Kasumi-1 (cell line): ENCODE measurements around the gene SELENOH.
"Not testable (repeated sequence)": the region's sequence is repeated elsewhere in the genome, so short reads cannot be mapped to it uniquely, and the experiment has no call there.

Source experiments
- DNase-seq, 2 experiments: peaks; one replicate each; lab custom pipeline; 2025; lab: John Stamatoyannopoulos, UW

The SELENOH gene, protein sequence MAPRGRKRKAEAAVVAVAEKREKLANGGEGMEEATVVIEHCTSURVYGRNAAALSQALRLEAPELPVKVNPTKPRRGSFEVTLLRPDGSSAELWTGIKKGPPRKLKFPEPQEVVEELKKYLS

DNA sequence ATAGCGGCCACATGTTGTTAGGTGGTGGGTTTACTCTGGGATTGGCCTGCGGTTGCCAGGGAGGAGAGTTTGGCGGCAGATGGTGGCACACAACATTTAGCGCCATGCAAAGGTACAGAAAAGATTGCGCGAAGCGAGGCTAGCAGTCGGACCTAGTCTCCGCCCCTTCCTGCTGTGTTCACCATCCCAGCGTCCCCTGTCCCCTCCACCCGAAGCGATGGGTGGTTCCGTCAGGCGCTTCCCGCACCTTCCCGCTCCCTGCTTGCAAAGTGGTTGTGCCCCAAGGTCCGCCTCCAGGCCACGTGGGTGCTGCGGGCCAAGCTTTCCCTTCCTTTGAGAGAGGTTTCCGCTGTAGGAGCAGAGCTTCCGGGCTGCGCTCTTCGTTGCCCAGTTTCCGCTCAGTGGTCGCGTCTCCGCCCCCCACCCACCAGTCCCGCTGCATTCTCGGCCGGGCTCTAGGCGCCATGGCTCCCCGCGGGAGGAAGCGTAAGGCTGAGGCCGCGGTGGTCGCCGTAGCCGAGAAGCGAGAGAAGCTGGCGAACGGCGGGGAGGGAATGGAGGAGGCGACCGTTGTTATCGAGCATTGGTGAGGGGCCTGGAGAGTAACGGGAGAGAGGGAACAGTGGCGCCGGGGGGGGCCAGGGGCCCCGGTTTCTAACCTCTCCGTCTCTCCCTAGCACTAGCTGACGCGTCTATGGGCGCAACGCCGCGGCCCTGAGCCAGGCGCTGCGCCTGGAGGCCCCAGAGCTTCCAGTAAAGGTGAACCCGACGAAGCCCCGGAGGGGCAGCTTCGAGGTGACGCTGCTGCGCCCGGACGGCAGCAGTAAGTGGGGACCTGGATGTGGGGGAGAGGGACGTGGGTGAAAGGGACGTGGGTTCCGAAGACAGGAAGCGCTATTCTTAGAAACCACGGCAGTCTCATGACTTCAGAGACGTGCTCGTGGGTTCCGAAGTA, at the start of gene SELENOH:
Gene SELENOH (plus strand): TSS at position 360 of the 955 bp plus-strand sequence. CDS start 105 bp downstream, at position 465.
- DNase-seq, result peak; percentile 98

DNA sequence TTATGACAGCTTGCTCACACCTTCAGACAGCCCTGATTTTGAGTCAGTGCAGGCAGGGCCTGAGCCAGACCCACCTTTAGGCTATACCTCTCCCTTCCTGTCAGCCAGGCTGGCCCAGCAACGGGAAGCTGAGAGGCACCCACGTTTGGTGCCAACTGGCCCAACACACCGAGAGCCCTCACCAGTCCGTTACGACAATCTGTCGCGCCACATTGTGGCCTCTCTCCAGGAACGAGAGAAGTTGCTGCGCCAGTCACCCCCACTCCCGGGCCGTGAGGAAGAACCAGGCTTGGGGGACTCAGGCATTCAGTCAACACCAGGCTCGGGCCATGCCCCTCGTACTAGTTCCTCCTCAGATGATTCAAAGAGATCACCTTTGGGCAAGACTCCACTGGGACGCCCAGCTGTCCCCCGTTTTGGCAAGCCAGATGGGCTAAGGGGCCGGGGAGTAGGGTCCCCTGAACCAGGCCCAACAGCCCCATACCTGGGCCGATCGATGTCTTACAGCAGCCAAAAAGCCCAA, 42.4 kb upstream of the SELENOH start:
- DNase-seq, result no peak

GRCh38 chr11:57699813-57700212, 41.5 kb upstream of the SELENOH start:
- DNase-seq, result no peak

DNA sequence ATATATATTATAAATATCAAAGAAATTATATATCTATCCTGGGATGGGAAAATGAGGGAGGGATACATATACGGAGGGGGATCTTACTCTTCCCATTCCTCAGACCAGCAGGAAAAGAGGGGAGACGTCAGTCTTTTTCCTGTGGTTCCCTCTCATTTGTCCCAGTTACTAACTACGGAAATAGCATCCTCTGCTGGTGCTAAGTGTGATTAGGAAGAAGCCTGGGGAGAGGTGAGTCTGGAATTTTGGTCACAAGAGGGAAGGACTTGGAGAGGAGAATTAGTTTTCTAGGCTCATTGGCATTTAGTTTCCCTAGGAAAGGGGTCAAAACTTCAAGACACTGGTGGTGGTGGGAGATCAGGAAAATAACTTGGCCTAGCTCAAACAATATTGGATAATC, 40.9 kb upstream of the SELENOH start:
- no peak for DNase-seq

DNA sequence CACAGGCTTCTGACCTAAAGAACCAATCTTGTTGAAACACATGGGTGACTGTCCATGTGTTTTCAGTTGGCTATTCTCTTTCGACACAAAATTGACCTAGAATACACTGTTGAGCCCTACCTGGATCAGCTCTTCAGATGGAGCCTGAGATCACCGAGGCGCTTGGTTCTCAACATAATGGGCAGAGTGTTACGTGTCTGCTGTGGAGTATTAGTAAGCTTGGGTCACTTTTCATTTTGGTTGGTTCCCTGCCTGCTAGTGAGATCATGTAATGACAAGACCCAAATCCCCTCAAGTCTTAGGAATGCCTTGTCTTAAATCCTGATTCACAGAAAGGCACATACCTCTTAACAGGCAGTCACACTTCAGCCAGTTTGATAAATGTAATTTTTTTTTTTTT, 38.0 kb upstream of the SELENOH start:
- no peak for DNase-seq

GRCh38 chr11:57704932-57705331, 36.4 kb upstream of the SELENOH start:
- no peak for DNase-seq

- not testable (repeated sequence) for DNase-seq
Measured at GRCh38 chr11:57705432-57705831, 35.9 kb upstream of the SELENOH start.

GRCh38 chr11:57709802-57710367, 31.4 kb upstream of the SELENOH start:
- DNase-seq, result no peak

- DNase-seq, result peak; percentile 54 to 57
Measured at GRCh38 chr11:57711414-57712255, 29.7 kb upstream of the SELENOH start, which contains the start of gene MED19. MED19 (minus strand) TSS chr11:57712215; CDS start chr11:57712179, 36 bp downstream.

DNA sequence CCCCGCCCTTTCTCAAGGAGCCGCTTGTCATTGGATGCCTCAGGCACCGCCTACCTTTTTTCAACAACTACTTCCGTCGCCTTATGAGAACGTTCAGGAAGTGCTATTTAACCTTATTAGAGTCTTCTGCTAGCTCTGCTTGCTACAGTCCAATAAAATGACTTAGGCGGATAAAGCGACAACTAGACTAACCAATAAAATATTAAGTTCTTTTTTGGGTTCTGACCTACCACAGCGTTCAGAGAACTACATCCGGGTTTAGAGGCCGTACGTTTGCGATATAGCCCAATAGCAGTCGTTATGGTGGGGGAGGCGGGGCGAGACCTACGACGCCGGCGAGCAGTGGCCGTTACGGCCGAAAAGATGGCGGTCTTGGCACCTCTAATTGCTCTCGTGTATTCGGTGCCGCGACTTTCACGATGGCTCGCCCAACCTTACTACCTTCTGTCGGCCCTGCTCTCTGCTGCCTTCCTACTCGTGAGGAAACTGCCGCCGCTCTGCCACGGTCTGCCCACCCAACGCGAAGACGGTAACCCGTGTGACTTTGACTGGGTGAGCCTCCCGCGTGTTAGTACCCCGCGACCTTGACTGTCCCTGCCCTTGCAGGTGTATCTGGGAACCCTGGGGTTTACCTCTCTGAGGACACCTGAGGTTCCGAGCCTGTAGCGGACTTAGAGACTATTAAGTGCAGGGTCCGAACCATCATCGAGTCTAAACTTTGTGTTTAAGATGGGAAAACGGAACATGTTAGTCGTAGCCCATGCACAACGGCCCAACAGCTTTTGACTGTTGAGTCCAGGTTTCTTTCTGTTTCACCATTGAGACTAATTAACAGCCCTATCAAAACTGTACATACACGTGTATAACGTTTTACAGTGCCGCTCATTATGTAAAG, 28.8 kb upstream of the SELENOH start, which contains the start of gene TMX2:
Gene TMX2 (plus strand): TSS at position 338 of the 895 bp plus-strand sequence. CDS start 26 bp downstream, at position 364.
- peak; percentile 100 for DNase-seq

DNA sequence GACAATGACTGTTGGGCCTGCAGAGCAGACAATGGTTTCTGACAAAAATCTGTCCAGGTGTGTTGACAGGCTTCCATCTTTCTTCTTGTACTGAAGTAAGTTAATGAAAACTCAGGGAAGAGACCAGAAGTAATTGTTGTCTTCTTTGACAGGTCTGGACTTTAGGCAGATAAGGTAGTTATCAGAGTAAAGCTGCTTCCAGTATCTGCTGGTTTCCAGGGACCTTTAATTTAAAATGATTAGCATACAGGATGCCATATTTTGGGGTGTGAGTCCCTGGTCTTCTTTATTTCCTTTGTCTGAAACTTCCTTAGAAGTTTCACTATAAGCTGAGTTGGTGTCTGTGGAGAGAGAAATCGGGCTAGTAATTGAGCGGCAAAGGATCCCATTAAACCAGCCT, 27.5 kb upstream of the SELENOH start:
- no peak for DNase-seq

GRCh38 chr11:57716726-57717125, 24.6 kb upstream of the SELENOH start:
- not testable (repeated sequence) for DNase-seq

GRCh38 chr11:57727185-57727584, 14.1 kb upstream of the SELENOH start:
- DNase-seq, result no peak

- no peak for DNase-seq
Measured at GRCh38 chr11:57728829-57729228, 12.5 kb upstream of the SELENOH start.

- DNase-seq, result no peak
Measured at GRCh38 chr11:57729479-57729878, 11.8 kb upstream of the SELENOH start.

- DNase-seq, result no peak
Measured at GRCh38 chr11:57732661-57733060, 8.6 kb upstream of the SELENOH start.

DNA sequence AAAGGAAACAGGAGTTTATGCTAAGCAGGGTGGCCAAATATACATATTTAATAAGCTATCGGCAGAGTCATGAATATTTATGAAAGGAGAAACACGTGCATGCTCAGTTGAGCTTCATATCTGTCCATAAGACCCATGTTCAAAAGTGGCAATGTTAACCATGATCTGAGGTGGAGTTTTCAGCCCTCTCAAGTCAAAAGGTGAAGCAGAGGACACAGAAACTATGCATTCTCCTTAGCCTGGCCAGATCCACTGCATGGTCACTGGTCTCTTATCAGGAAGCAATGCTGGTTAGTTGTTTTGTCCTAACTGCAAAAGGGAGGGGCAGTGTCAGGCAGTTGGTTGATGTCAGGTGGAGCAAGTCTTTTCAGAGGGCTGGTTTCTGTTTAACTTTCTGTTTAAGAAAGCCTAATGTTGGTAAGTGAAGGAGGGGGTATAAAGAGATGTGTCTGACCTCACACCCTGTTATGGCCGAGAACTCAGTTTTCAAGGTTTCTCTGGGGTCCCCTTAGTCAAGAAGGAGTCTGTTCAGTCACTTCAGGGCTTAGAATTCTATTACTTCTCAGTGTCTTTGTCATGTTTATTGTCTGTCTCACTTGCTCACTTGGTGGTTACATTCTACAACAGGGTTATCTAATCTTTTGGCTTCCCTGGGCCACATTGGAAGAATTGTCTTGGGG, 5.5 kb upstream of the SELENOH start:
- no peak for DNase-seq

DNA sequence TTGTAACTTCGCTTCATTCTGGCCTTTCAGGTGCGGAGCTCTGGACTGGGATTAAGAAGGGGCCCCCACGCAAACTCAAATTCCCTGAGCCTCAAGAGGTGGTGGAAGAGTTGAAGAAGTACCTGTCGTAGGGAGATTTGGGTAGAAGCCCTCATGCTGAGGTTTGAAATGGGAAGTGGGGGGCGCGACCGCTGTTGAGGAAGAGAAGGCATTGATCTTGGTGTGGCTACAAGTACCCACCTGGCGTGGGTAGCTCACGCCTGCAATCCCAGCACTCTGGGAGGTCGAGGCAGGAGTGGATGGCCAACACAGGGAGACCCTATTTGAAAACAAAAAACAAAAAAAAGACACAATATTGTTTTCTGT, 779 bp downstream of the SELENOH start:
- DNase-seq, result peak; percentile 25 to 45

DNA sequence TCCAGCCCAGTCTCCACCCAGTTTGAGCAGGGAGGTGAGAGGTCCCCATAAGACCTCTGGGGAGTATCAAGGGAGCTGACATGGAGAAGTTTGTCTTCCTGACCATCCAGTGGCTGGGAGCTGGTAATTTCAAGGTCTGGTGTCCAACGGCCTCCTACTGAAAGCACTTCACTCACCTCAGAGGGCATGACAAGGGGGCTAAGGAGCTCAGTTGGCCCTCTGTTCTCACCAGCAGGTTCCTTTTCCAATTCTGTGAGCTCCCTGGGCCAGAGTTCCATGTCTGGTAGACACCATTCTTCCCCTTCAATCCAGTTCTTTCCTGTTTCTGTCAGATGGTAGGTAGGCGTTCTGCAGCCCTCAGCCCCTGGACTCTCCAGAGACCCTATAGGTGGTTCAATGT, 3.1 kb downstream of the SELENOH start:
- DNase-seq, result no peak

DNA sequence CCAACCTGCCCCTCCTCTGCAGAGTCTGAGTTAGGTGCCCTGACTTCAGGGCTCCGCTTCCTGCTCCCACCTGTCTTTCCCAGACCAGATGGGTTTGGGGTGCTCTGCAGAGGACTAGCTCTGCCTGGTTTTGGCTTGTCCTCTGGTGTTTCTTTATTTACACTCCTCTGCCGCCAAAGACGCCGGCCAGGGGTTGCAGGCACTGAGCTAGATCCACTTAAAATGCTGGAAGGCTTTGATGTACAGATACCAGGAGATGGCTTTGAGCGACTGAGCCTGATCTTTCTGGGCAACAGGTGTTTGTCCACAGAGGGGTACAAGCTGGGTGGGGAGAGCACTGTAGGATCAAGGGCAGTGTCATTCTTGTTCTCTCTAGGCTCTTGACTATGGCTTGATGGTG, 3.9 kb downstream of the SELENOH start:
- no peak for DNase-seq
